Measurements from ENCODE around the gene DNAH2.

DNAH2 gene

DNA sequence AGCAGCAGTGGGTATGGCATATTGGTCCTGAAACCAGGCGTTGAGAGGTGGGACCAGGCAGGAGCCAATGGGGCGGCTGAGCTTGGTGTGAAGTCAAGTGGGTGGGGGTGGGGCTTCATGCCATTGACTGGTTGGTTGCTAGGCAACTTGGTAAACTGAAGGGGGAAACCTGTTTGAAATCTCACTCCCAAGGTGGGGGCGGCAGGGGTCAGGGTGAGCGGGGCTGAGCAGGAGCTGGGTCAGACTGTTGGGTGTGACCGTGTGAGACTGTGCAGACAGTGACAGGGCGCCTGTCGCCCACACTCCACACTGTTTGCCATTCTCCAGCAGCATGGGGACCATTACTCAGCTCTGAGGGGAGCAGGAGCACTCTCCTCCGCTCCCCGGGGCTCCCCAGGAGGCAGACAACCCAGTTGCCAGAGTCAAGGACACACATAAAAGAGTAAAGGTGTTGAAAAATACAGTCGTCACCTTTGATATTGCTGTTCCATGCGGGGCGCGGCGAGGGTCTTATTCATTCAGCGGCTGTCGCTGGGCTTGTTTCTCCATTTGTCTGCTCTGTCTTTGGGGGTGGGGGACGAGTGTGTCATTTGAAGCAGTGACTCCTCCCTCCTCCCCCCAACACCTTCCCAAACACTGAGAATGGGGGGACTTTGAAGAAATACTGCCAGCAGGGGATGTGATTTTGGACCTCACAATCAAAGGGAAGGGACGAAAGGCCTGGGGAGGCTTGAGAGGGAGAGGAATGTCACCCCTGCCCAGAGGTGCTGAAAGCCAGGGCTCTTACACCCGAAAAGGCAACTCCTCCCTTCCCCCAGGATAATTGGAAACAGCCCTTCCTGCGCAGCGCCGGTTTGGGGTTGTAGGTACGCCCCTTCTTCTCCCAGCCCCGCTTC lies 13.7 kb upstream of the DNAH2 start:
- peak; percentile 71 for DNase-seq (ENCODE audit: low spot score)
- Histone ChIP-seq H3K4me3 (peak overlapping the region; percentile 62), H3K27ac (no peak overlapping the region)
- TF ChIP-seq CTCF (IDR thresholded peaks at IDR 0.05), result no peak

- Histone ChIP-seq H3K4me3 (peak within 1 kb of the TSS; percentile 62), H3K27ac (no peak within 1 kb of the TSS)
- peak; percentile 56 for DNase-seq (ENCODE audit: low spot score)
- TF ChIP-seq CTCF (IDR thresholded peaks at IDR 0.05), result no peak
These were observed 12.8 kb upstream of the DNAH2 start, which contains the start of gene EFNB3 for GRCh38 chr17:7704601-7705268. TSS of gene EFNB3 (plus strand) at chr17:7705202. CDS start at chr17:7705599, 397 bp downstream.

GRCh38 chr17:7705269-7706255 lies 12.0 kb upstream of the DNAH2 start:
- DNase-seq (ENCODE audit: low spot score), result no peak
- no peak for TF ChIP-seq CTCF (IDR thresholded peaks at IDR 0.05)
- H3K27ac ChIP-seq, result no peak overlapping the region
- H3K4me3 ChIP-seq, result peak overlapping the region; percentile 62

DNA sequence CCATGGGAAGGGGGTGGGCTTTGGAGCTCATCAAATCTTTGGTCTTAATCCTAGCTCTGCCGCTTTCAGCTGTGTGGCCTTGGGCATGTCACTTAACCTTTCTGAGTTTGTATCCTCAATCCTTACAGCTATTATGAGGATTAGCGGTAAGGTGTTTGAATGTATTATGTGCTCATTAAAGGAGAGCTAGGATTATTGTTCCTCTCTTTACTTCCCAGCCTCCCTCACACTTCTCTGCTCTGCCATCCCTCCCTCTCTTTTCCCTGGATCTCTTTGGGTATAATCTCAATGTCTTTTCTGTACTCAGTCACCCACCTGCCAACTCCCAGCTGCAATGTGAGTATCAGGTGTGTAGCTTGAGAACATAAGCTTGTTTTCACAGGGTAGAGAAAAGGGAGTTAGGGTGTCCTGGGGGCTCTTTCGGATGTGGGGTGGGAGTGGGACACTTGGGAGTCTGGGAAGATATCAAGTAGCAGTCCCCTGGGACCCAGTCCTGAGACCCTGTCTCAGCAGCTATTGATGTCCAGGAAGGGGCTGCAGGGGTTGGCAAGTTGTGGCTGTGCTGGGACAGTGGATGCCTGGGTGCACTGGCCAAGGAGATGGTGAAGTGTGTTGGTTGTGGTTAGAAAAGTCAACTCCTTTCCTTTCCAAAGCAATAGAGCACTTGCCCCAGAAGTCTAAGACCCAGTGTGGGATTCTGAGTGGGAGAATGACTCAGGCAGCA lies 10.8 kb upstream of the DNAH2 start:
- peak; percentile 69 for DNase-seq (ENCODE audit: low spot score)
- no peak for TF ChIP-seq CTCF (IDR thresholded peaks at IDR 0.05)
- no peak overlapping the region for H3K4me3 ChIP-seq
- H3K27ac ChIP-seq, result no peak overlapping the region

- DNase-seq (ENCODE audit: low spot score), result no peak
- H3K4me3 ChIP-seq, result no peak overlapping the region
- H3K27ac ChIP-seq, result no peak overlapping the region
- TF ChIP-seq CTCF (IDR thresholded peaks at IDR 0.05), result no peak
These were observed 10.1 kb upstream of the DNAH2 start for GRCh38 chr17:7707446-7707845.

Data from coronary artery (tissue), 2 donors.